H1 (cell line): ENCODE measurements around the gene ACTR1B. TPM values are rescaled to one million over a fixed set of nuclear protein-coding genes. Genes with fewer than 3 reads are reported as not detected.

Experiments used
- ATF2 ChIP-seq: IDR thresholded peaks from 2 replicates; pipeline ENCODE4 v1.6.1; 2012; ENCODE audit warnings: low read length, inconsistent platforms
- CTCF ChIP-seq, 3 experiments: IDR thresholded peaks; 1 replicate in 2 of 3; 2 replicates in 1 of 3; pipeline versions ENCODE4 v1.5.1 to v1.6.1; 2011; ENCODE audit warnings: low read length in 3 of 3, mild to moderate bottlenecking in 3 of 3, inconsistent platforms in 2 of 3, low read depth in 1 of 3, moderate library complexity in 1 of 3; ENCODE audit not compliant: insufficient read depth in 1 of 3; ENCODE audit errors: control extremely low read depth in 1 of 3
- EP300 ChIP-seq, 2 experiments: IDR thresholded peaks; 1 replicate in 1 of 2; 2 replicates in 1 of 2; pipeline ENCODE4 v1.6.1; 2011 to 2012; ENCODE audit warnings: low read depth in 2 of 2, low read length in 2 of 2, mild to moderate bottlenecking in 2 of 2, borderline replicate concordance in 1 of 2, inconsistent platforms in 1 of 2, moderate library complexity in 1 of 2
- SAP30 ChIP-seq: fragments of 300-600 bp; sonication (generic); IDR thresholded peaks from 2 replicates; pipeline ENCODE4 v1.7.1; 2012; ENCODE audit warnings: low read length, moderate library complexity, mild to moderate bottlenecking, inconsistent platforms; ENCODE audit not compliant: insufficient read depth, insufficient replicate concordance
- polyA plus RNA-seq, 7 experiments: library from polyadenylated mRNA; depleted of rRNA in 3 of 7; stranded (reverse) in 5 of 7; unstranded in 2 of 7; fragments of >200 nt in 5 of 7; fragments of 200-250 nt in 2 of 7; gene quantifications; 1 replicate in 5 of 7; 2 replicates in 1 of 7; 4 replicates in 1 of 7; pipeline versions ENCODE4 v1.2.1 to v1.2.3, GENCODE V29; 2011 to 2013; ENCODE audit warnings: missing spikeins in 2 of 7, mixed read lengths in 2 of 7
- total RNA-seq: library from RNA; stranded (reverse); fragmentation: NEBNext Ultra II Directional; extraction: Animal tissue kit (Norgen Biotek cat#: 25700); gene quantifications from 2 replicates; pipeline ENCODE4 v1.2.1, GENCODE V29; 2021

ACTR1B gene
- total and polyA plus RNA-seq, 2 of the 8 experiments (the other 6 are each of a cell fraction or from before 2014, with no cell fraction given) = 40.7 to 56.0 TPM

GRCh38 chr2:97653874-97654273 lies 10.0 kb downstream of the ACTR1B start (continued):
- TF ChIP-seq EP300 (IDR thresholded peaks at IDR 0.05; ENCODE audit: borderline replicate concordance in 1 of 2, low read depth in 2 of 2, low read length in 2 of 2) = no peak
- TF ChIP-seq SAP30 = no peak
- TF ChIP-seq ATF2 = no peak
- TF ChIP-seq CTCF (IDR thresholded peaks at IDR 0.05; ENCODE audit: control extremely low read depth in 1 of 3, insufficient read depth in 1 of 3, low read depth in 1 of 3, low read length in 3 of 3) = no peak
